Dendritic cell treated with granulocyte-macrophage colony-stimulating factor and Interleukin-4, amounts not matched to agents 40 ng/mL and 50 ng/mL, for 4 days (primary cell): Measurements from ENCODE around the gene DNTT.
"Not testable (repeated sequence)": the region's sequence is repeated elsewhere in the genome, so short reads cannot be mapped to it uniquely, and the experiment has no call there.

Experiments
- H3K27ac Mint-ChIP-seq: one replicate; pipeline ENCODE4 v1.8.0; 2022; ENCODE audit warnings: mild to moderate bottlenecking, mixed read lengths
- H3K27me3 Mint-ChIP-seq: one replicate; pipeline ENCODE4 v1.8.0; 2022; ENCODE audit warnings: mild to moderate bottlenecking, mixed read lengths
- H3K36me3 Mint-ChIP-seq: one replicate; pipeline ENCODE4 v1.8.0; 2022; ENCODE audit warnings: low read depth, mixed read lengths
- H3K4me1 Mint-ChIP-seq: one replicate; pipeline ENCODE4 v1.8.0; 2022; ENCODE audit warnings: low read depth, mixed read lengths
- H3K4me3 Mint-ChIP-seq: one replicate; pipeline ENCODE4 v1.8.0; 2022; ENCODE audit warnings: mild to moderate bottlenecking, moderate library complexity, mixed read lengths
- H3K9me3 Mint-ChIP-seq: one replicate; pipeline ENCODE4 v1.8.0; 2022; ENCODE audit warnings: mixed read lengths
- intact Hi-C: fragments of 100-400 bp; cut with micrococcal nuclease; formaldehyde crosslinking; loops from one replicate; pipeline ENCODE4 v1.15.0; 2022

DNTT gene

DNA sequence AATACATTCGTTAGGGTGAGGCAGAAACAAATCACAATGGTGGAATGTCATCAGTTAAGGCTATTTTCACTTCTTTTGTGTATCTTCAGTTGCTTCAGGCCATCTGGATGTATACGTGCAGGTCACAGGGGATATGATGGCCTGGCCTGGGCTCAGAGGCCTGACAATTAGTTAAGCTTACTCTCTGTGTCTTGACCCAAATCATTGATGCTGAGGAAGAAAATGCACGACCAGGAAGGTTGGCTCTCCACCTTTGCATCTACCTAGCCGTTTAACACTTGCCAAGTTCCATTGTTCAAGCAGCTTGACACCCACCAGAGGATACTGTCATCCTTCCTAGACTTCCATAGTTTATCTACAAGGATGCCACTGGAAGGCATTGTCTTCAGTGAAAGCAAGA lies 4.6 kb downstream of the DNTT start:
- intact Hi-C loops, H3K9me3 Mint-ChIP-seq, H3K36me3 Mint-ChIP-seq, H3K27me3 Mint-ChIP-seq, H3K27ac Mint-ChIP-seq, H3K4me3 Mint-ChIP-seq: not testable (repeated sequence)
- H3K4me1 Mint-ChIP-seq = peaks cover 28% of the 10 kb centered on the region

DNA sequence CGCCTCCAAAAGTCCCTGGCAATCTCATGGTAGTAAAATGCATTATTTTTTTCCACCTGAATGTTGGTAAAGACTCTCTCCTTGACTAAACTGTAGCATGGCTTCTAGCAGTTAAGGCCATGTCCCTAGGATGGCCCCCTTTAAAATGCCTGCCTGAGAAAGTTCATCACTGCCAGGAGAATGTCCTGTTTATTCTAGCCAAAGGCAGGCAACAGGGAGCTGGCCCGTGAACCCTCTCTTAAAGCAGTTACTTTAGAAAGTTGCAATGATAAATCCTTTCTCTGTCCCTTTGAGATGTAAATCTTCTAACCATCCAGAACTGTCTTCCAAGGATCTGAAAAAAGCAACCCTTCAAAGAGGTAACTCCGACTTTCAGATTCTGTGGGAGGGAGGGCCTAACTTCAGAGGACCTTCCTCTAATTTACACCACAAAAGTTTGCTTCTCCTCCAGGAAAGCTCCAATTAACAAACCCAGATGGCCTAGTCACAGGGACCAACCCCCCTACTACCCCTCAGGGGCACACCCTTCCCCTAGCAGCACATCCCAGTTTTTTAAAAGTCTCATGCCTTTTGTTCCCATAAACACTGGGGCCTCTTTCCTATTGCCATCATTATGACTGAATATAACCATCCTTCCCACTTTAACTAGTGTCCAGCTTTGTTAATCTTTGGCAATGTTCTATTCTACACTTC lies 5.5 kb downstream of the DNTT start:
- peaks cover 28% of the 10 kb centered on the region for H3K4me1 Mint-ChIP-seq
- no peak overlapping the region for H3K4me3 Mint-ChIP-seq
- intact Hi-C loops = no loop called here
- no peaks in the 10 kb centered on the region for H3K9me3 Mint-ChIP-seq
- no peak overlapping the region for H3K27ac Mint-ChIP-seq
- no peaks in the 10 kb centered on the region for H3K36me3 Mint-ChIP-seq
- peaks cover 1% of the 10 kb centered on the region for H3K27me3 Mint-ChIP-seq

DNA sequence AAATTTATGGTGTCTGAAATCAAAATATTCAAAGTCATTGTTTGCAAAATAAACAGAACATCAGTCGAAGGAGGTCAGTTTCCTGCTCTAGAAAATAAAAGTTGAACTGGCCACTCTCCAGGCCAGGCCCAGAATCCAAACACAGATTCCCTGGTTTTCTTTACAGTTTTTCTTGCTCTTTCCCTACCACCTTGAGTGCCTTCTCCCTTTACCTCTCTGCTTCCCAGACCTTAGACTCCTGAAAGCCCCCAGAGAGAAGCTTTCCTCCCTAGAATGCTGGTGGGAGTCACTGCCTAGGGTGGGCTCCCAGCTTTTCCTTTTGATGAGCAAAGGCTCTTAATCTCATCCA lies 6.1 kb downstream of the DNTT start:
- no peak overlapping the region for H3K4me3 Mint-ChIP-seq
- intact Hi-C loops = no loop called here
- H3K27me3 Mint-ChIP-seq = peaks cover 1% of the 10 kb centered on the region
- no peaks in the 10 kb centered on the region for H3K36me3 Mint-ChIP-seq
- H3K4me1 Mint-ChIP-seq = peaks cover 28% of the 10 kb centered on the region
- H3K9me3 Mint-ChIP-seq = no peaks in the 10 kb centered on the region
- H3K27ac Mint-ChIP-seq = no peak overlapping the region

DNA sequence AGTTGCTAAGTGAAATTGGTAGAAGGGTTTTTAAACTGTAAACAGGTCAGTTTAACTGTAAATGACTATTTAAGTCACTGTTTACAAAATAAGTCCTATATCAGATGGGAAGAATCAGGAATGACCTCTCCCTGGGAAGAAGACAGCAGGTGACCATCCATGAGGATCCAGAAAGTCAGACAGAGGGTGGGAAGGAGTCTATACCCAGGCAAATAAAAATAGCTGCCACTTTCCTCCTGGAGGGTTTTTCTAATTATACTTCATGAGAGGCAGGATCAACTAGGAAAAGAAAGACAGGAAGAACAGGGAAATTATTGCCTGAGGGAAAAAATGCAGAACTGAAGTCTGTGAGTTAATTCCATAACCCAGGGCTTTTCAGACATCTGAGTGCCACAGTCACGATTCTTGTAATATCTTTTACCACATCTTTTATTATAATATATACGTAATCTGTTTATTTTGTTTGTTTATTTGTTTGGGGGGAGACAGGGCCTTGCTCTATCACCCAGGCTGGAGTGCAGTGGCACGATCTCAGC lies 7.0 kb downstream of the DNTT start:
- Mint-ChIP-seq H3K27me3 (no peaks in the 10 kb centered on the region), H3K36me3 (no peaks in the 10 kb centered on the region), H3K9me3 (no peaks in the 10 kb centered on the region), H3K4me3 (no peak overlapping the region), H3K27ac (no peak overlapping the region), H3K4me1 (peaks cover 29% of the 10 kb centered on the region)
- intact Hi-C loops = no loop called here

DNA sequence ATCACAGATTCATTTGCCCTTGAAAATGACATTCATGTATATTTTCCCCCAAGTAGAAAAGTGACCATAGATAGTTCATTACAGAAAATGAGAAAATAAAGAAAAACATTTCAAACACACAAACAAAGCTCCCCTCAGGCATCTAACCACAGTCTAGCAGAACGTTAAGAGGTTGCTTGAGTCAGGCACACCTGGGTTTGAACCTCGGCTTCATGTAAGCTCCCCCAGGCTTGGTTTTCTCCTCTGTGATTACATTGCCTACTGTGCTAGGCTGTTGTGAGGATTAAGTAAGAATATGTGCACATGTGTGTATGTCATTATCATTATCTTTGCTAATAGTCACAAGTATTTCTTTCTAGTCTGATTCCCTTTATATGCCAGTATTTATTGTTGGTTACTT lies 9.1 kb downstream of the DNTT start:
- Mint-ChIP-seq H3K4me3 (no peak overlapping the region), H3K9me3 (no peaks in the 10 kb centered on the region), H3K27ac (no peak overlapping the region), H3K27me3 (no peaks in the 10 kb centered on the region), H3K4me1 (peaks cover 25% of the 10 kb centered on the region), H3K36me3 (no peaks in the 10 kb centered on the region)
- intact Hi-C loops = no loop called here

DNA sequence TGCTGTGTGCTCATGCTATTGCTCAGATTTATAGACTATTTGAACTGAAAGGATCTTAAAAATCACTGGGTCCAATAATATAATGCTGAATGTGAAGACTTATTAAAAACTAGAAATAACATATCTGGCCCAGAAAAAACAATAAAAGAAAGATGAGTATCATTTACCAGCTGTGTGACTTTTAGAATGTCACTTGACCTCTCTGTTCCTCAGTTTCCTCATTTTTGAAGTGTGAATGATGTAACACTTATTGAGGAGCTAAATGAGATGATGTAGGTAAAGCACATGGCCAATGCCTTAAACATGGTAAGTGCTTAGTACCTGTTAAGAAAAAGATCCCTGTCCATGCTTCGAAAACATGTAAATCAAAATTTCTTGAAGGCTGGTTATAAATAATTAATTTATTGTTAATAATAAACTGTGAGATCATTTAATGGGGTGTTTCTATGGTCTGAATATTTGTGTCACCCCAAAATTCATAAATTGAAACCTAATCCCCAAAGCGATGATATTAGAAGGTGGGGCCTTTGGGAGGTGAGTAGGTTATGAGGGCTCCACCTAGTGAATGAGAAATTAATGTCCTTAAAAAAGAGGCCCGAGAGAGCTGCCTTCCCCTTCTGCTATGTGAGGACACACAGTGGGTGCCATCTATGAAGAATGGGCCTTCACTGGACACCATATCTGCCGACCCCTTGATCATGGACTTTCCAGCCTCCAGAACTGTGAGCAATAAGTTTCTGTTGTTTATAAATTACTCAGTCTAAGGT lies 13.0 kb downstream of the DNTT start:
- peaks cover 11% of the 10 kb centered on the region for H3K4me1 Mint-ChIP-seq
- H3K9me3 Mint-ChIP-seq = no peaks in the 10 kb centered on the region
- H3K4me3 Mint-ChIP-seq = no peak overlapping the region
- no peaks in the 10 kb centered on the region for H3K36me3 Mint-ChIP-seq
- intact Hi-C loops = no loop called here
- no peak overlapping the region for H3K27ac Mint-ChIP-seq
- no peaks in the 10 kb centered on the region for H3K27me3 Mint-ChIP-seq

DNA sequence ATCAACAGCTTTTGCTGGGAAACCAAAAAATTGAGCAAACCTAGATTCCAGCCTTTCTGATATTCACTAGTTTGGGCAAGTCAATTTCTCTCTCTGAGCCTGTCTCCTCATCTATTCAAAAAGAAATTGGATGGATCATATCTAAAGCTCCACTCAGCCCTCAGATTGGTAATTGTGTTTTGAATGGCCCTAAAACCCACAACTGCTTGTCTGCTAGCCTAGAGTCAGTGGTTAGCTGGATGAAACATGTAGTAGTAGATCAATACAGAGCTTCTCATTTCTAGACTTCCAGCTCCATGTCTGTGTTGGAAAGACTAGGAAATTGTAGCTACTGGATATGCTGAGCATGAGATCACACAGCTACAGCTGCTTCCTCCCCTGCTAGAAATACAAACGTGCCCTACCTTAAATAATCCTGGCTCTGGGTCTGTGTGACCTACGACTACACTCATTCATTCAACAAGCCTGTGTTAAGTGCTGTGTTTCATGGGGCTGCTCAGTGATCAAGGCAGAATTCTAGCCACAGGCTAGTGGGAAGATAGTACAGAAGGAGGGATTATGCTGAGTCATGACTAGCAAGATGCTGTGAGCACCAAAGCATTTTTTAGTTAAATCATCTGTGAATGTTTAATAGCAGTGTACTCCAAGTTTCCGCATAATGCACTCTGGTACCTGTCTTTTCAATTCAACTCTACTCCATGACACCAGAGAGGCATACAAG lies 15.7 kb downstream of the DNTT start:
- no peak overlapping the region for H3K4me3 Mint-ChIP-seq
- intact Hi-C loops = no loop called here
- no peaks in the 10 kb centered on the region for H3K9me3 Mint-ChIP-seq
- peaks cover 11% of the 10 kb centered on the region for H3K4me1 Mint-ChIP-seq
- H3K36me3 Mint-ChIP-seq = no peaks in the 10 kb centered on the region
- H3K27ac Mint-ChIP-seq = no peak overlapping the region
- H3K27me3 Mint-ChIP-seq = no peaks in the 10 kb centered on the region

DNA sequence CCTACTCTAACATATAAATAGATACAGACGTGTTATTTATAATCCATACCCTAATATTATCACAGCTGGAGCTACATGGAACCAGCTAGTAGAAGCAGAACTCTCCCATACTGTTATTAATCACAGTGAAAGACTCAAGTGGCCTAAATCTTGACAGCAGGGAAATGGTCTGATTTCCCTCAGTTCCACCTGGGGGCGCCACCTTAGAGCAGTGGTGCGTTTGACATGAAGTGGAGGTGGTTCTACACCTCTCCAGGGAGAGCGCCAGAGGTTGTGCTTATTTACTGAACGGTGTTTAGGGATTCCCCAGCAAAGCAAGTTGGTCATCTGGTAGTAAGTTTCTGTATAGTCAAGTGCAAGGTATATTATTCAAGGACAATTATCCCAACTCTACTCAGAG lies 17.6 kb downstream of the DNTT start:
- Mint-ChIP-seq H3K36me3 (no peaks in the 10 kb centered on the region), H3K9me3 (no peaks in the 10 kb centered on the region), H3K27me3 (no peaks in the 10 kb centered on the region), H3K4me1 (no peaks in the 10 kb centered on the region), H3K4me3 (no peak overlapping the region), H3K27ac (no peak overlapping the region)
- intact Hi-C loops = no loop called here

DNA sequence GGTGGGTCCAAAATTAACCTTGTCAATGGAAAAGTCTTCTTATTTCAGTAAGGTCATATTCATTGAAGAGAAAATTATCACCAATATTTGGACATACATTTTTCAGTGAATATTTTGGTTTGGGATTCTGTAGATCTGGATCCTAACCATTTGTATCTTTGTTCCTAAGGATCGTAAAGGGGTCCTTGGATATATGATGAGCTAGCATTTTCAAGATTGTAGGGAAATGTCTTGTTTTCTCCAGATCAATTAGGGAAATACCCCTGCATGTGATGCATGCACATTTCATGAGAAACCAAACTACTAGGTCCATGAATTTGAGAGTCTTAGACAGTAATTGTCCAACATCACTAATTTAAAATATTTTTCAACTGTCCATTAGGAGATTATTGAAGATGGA lies 18.0 kb downstream of the DNTT start:
- Mint-ChIP-seq H3K4me1 (no peaks in the 10 kb centered on the region), H3K27me3 (no peaks in the 10 kb centered on the region), H3K4me3 (no peak overlapping the region), H3K36me3 (no peaks in the 10 kb centered on the region), H3K27ac (no peak overlapping the region), H3K9me3 (no peaks in the 10 kb centered on the region)
- intact Hi-C loops = no loop called here

DNA sequence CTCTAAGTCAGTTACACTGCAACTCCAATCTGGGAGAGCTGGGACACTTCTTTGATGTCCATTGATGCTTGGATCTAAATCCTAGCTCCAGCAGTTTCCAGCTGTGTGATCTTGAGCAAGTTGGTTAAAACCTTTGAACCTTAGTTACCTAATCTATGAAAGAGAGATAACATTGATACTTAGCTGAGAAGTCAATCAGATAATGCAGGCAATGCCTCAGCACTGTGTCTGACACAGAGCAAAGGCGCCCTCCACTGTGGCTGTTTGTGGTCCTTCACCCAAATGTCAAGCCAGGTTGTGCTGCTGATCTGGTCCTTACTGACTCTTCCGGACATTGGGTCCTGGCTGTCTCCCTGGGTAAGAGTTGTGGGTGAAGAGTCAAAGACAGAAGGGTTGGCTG lies 20.2 kb downstream of the DNTT start:
- Mint-ChIP-seq H3K4me3 (no peak overlapping the region), H3K4me1 (no peaks in the 10 kb centered on the region), H3K36me3 (no peaks in the 10 kb centered on the region), H3K9me3 (no peaks in the 10 kb centered on the region), H3K27ac (no peak overlapping the region), H3K27me3 (no peaks in the 10 kb centered on the region)
- intact Hi-C loops = no loop called here

DNA sequence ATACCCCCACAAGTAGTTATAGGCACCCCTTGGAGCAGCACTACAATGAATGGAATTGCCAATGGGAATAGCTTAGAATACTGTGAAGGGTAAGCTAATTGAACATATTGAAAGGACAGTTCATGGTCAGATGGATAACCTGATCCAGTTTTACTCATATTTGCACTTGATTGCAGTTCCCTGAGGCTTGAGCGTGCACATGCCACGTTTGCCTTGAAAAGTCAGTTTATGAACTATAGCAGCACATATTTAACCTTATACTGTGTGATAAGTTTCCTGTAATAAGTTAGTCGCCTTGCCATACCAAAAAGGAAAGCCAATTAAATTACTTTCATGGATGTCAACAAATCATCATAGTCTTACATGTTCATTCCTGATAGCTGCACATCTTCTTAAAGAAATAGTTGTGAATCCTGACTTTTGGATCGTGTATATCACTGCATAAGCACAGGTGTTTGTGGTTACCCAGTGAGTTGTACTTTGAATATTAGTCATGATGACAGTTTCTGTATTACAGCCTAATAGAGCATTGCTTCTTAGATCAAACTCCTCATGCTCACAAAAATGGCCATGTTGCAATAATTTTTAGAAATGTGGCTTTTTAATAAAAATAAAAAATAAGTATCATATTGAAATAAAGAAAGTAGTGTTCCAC lies 21.6 kb downstream of the DNTT start:
- Mint-ChIP-seq H3K36me3 (no peaks in the 10 kb centered on the region), H3K27ac (no peak overlapping the region), H3K4me1 (no peaks in the 10 kb centered on the region), H3K9me3 (no peaks in the 10 kb centered on the region), H3K27me3 (no peaks in the 10 kb centered on the region), H3K4me3 (no peak overlapping the region)
- intact Hi-C loops = no loop called here

DNA sequence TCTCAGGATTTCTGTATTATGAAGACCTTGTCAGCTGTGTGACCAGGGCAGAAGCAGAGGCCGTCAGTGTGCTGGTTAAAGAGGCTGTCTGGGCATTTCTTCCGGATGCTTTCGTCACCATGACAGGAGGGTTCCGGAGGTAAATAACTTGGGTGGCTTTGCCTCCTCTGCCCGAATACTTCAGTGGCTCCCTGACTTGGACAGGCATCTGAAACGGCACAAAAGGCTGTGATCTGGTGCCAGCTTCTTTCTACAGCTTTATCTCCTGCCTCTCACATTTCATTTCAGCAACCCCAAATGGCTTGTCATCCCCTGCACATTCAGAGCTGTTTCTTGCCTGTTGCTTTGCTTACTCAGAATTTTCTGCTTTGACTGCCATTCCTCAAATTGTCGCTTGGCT lies 23.2 kb downstream of the DNTT start:
- no peak overlapping the region for H3K4me3 Mint-ChIP-seq

DNA sequence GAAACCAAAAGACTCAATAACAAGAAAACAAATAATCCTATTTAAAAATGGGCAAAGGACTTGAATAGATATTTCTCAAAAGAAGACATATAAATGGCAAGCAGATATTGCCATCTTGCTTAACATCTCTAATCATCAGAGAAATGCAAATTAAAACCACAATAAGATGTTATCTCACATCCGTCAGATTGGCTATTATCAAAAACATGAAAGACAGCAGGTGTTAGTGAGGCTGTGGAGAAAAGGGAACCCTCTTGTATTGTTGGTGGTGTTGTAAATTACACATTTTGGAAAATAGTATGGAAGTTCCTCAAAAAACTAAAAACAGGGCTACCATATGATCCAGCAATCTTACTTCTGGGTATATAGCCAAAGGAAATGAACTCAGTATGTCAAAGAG lies 28.9 kb downstream of the DNTT start:
- peaks cover 6% of the 10 kb centered on the region for H3K4me1 Mint-ChIP-seq
- no peaks in the 10 kb centered on the region for H3K36me3 Mint-ChIP-seq
- H3K4me3 Mint-ChIP-seq = no peak overlapping the region
- no peaks in the 10 kb centered on the region for H3K9me3 Mint-ChIP-seq
- H3K27ac Mint-ChIP-seq = no peak overlapping the region
- intact Hi-C loops = no loop called here
- H3K27me3 Mint-ChIP-seq = no peaks in the 10 kb centered on the region

More for the DNA sequence above, 23.2 kb downstream of the DNTT start:
- H3K9me3 Mint-ChIP-seq = no peaks in the 10 kb centered on the region
- H3K4me1 Mint-ChIP-seq = no peaks in the 10 kb centered on the region
- intact Hi-C loops = no loop called here
- H3K27me3 Mint-ChIP-seq = no peaks in the 10 kb centered on the region
- H3K27ac Mint-ChIP-seq = no peak overlapping the region
- no peaks in the 10 kb centered on the region for H3K36me3 Mint-ChIP-seq
